GM23338 (cell line): ENCODE results near the gene TRIM72. TPM values are rescaled to one million over a fixed set of nuclear protein-coding genes. Genes with fewer than 3 reads are reported as not detected.

Source experiments
- ATAC-seq: fragments of 200-7000 bp; cut with Tn5 transposase; 3 replicates; pipeline ENCODE4 v1.9.1; 2020
- DNase-seq: peaks from one replicate; pipeline ENCODE4 v3.0.0-alpha.2; 2015; ENCODE audit warnings: low spot score
- H2AFZ ChIP-seq: fragments of 200-600 bp; sonication (generic); 2 replicates; pipeline ENCODE4 v1.8.0; 2016; ENCODE audit warnings: antibody characterized with exemption, mild to moderate bottlenecking, moderate library complexity
- H3F3A ChIP-seq: fragments of 200-600 bp; sonication (generic); replicated peaks from 2 replicates; pipeline ENCODE4 v1.8.0; 2017; ENCODE audit warnings: antibody characterized with exemption, mixed run types, low read depth
- H3K27ac ChIP-seq: fragments of 200-600 bp; sonication (generic); 2 replicates; pipeline ENCODE4 v1.6.1; 2016; ENCODE audit warnings: low read depth
- H3K27me3 ChIP-seq: fragments of 200-600 bp; sonication (generic); 2 replicates; pipeline ENCODE4 v1.8.0; 2016; ENCODE audit warnings: mild to moderate bottlenecking, mixed run types, moderate library complexity; ENCODE audit not compliant: insufficient read depth
- H3K36me3 ChIP-seq: fragments of 200-600 bp; sonication (generic); 2 replicates; pipeline ENCODE4 v1.8.0; 2016; ENCODE audit warnings: mild to moderate bottlenecking; ENCODE audit not compliant: insufficient read depth
- H3K4me1 ChIP-seq: fragments of 200-600 bp; sonication (generic); 2 replicates; pipeline ENCODE4 v1.8.0; 2016; ENCODE audit warnings: mild to moderate bottlenecking, moderate library complexity; ENCODE audit not compliant: insufficient read depth
- H3K4me2 ChIP-seq: fragments of 200-600 bp; sonication (generic); 2 replicates; pipeline ENCODE4 v1.7.1; 2017; ENCODE audit warnings: mixed run types
- H3K4me3 ChIP-seq: fragments of 200-600 bp; sonication (generic); 2 replicates; pipeline ENCODE4 v1.6.1; 2016; ENCODE audit warnings: mixed run types
- H3K79me2 ChIP-seq: fragments of 200-600 bp; sonication (generic); replicated peaks from 2 replicates; pipeline ENCODE4 v1.8.0; 2017; ENCODE audit warnings: mild to moderate bottlenecking; ENCODE audit not compliant: insufficient read depth
- H3K9me2 ChIP-seq: fragments of 200-600 bp; sonication (generic); 2 replicates; pipeline ENCODE4 v1.8.0; 2017; ENCODE audit not compliant: insufficient read depth
- H4K20me1 ChIP-seq: fragments of 200-600 bp; sonication (generic); replicated peaks from 2 replicates; pipeline ENCODE4 v1.8.0; 2017; ENCODE audit warnings: mild to moderate bottlenecking; ENCODE audit not compliant: insufficient read depth
- H3K27ac Mint-ChIP-seq: 2 replicates; pipeline ENCODE4 v1.8.0; 2020; ENCODE audit warnings: inconsistent platforms, mild to moderate bottlenecking, moderate library complexity, mixed read lengths
- H3K27me3 Mint-ChIP-seq: 3 replicates; pipeline ENCODE4 v1.8.0; 2022; ENCODE audit warnings: low read depth, mild to moderate bottlenecking, moderate library complexity, mixed read lengths, inconsistent platforms; ENCODE audit not compliant: insufficient read depth, poor library complexity
- H3K36me3 Mint-ChIP-seq: 3 replicates; pipeline ENCODE4 v1.8.0; 2021; ENCODE audit warnings: low read depth, mild to moderate bottlenecking, inconsistent platforms, moderate library complexity, mixed read lengths
- H3K4me1 Mint-ChIP-seq: 3 replicates; pipeline ENCODE4 v1.8.0; 2020; ENCODE audit warnings: mild to moderate bottlenecking, inconsistent platforms, mixed read lengths
- H3K4me3 Mint-ChIP-seq: 3 replicates; pipeline ENCODE4 v1.8.0; 2021; ENCODE audit warnings: moderate library complexity, mild to moderate bottlenecking, inconsistent platforms, mixed read lengths
- H3K9me3 Mint-ChIP-seq: 3 replicates; pipeline ENCODE4 v1.8.0; 2020; ENCODE audit warnings: moderate library complexity, mild to moderate bottlenecking, inconsistent platforms, mixed read lengths
- CREB1 ChIP-seq: fragments of 250-450 bp; sonication (Bioruptor Pico); IDR thresholded peaks from 2 replicates; pipeline ENCODE4 v1.5.0; 2020; ENCODE audit warnings: low read depth, mild to moderate bottlenecking, moderate library complexity
- CTCF ChIP-seq, 2 experiments: fragments of 200-600 bp in 1 of 2; sonication (generic) in 1 of 2; conservative IDR thresholded peaks; 2 replicates each; pipeline versions ENCODE4 v1.5.1 to v1.6.1; 2016 to 2017; ENCODE audit warnings: antibody characterized with exemption in 2 of 2, low read depth in 2 of 2, mild to moderate bottlenecking in 2 of 2, moderate library complexity in 1 of 2
- ETS1 ChIP-seq: IDR thresholded peaks from 2 replicates; pipeline ENCODE4 v1.6.1; 2016; ENCODE audit warnings: antibody characterized with exemption
- EZH2 ChIP-seq: fragments of 200-600 bp; sonication (generic); IDR thresholded peaks from one replicate; pipeline ENCODE4 v1.8.0; 2017; ENCODE audit warnings: antibody characterized with exemption, mild to moderate bottlenecking, low read depth; ENCODE audit not compliant: unreplicated experiment
- EZH2phosphoT487 ChIP-seq: fragments of 200-600 bp; sonication (generic); IDR thresholded peaks from one replicate; pipeline ENCODE4 v1.8.1; 2018; ENCODE audit warnings: antibody characterized with exemption; ENCODE audit not compliant: unreplicated experiment
- JUNB ChIP-seq: IDR thresholded peaks from one replicate; pipeline ENCODE4 v1.6.1; 2016; ENCODE audit warnings: antibody characterized with exemption; ENCODE audit not compliant: unreplicated experiment
- NANOG ChIP-seq: IDR thresholded peaks from 2 replicates; pipeline ENCODE4 v1.6.1; 2016; ENCODE audit warnings: antibody characterized with exemption, borderline replicate concordance
- POLR2AphosphoS5 ChIP-seq: IDR thresholded peaks from 2 replicates; pipeline ENCODE4 v1.6.1; 2016; ENCODE audit warnings: antibody characterized with exemption, low read depth
- REST ChIP-seq: IDR thresholded peaks from one replicate; pipeline ENCODE4 v1.6.1; 2018; ENCODE audit warnings: antibody characterized with exemption; ENCODE audit not compliant: unreplicated experiment
- STAT1 ChIP-seq: IDR thresholded peaks from one replicate; pipeline ENCODE4 v1.6.1; 2016; ENCODE audit warnings: antibody characterized with exemption; ENCODE audit not compliant: unreplicated experiment
- ZNF114 ChIP-seq: fragments of 250-450 bp; sonication (Bioruptor Pico); IDR thresholded peaks from 2 replicates; pipeline ENCODE4 v1.5.0; 2020; ENCODE audit warnings: mild to moderate bottlenecking, moderate library complexity
- ZNF331 ChIP-seq: fragments of 250-450 bp; sonication (Bioruptor Pico); IDR thresholded peaks from 2 replicates; pipeline ENCODE4 v1.5.0; 2020; ENCODE audit warnings: low read depth, mild to moderate bottlenecking, moderate library complexity
- ZNF462 ChIP-seq: fragments of 250-450 bp; sonication (Bioruptor Pico); IDR thresholded peaks from 2 replicates; pipeline ENCODE4 v1.5.0; 2020; ENCODE audit warnings: mild to moderate bottlenecking, moderate library complexity
- polyA plus RNA-seq: library from polyadenylated mRNA; unstranded; fragments of >200 nt; fragmentation: Nextera tagmentation; extraction: Ambion mirVana; gene quantifications from 2 replicates; pipeline ENCODE4 v1.2.1, GENCODE V29; 2016
- total RNA-seq: library from RNA; depleted of rRNA; stranded (reverse); fragments of >200 nt; shearing (Covaris generic); gene quantifications from 2 replicates; pipeline ENCODE4 v1.2.3, GENCODE V29; 2014

Gene TRIM72
- total and polyA plus RNA-seq, 2 experiments from 2014 or later: 0.81 to 1.3 TPM

GRCh38 chr16:31248344-31248743, 34.4 kb downstream of the TRIM72 start:
- Histone ChIP-seq H3K79me2 (no peaks in the 10 kb centered on the region), H3K4me3 (no peak overlapping the region), H3F3A (no peaks in the 10 kb centered on the region; the same call in 1 of the 2 replicates), H3K4me1 (peaks cover 15% of the 10 kb centered on the region), H3K27me3 (no peaks in the 10 kb centered on the region), H2AFZ (no peak overlapping the region; the same call in 1 of the 2 replicates), H3K27ac (no peak overlapping the region), H3K36me3 (no peaks in the 10 kb centered on the region), H3K4me2 (no peak overlapping the region), H4K20me1 (no peaks in the 10 kb centered on the region), H3K9me2 (0 out of 2 replicates have a peak, but pooled peaks cover 3% of the 10 kb centered on the region)
- H3K27ac Mint-ChIP-seq: no peak overlapping the region
- TF ChIP-seq REST (no peak), JUNB (no peak), ZNF114 (CRISPR knock-in tag) (no peak), EZH2phosphoT487 (no peak), ZNF331 (no peak), EZH2 (no peak), CTCF (conservative IDR thresholded peaks at IDR 0.05; ENCODE audit: low read depth in 2 of 2) (no peak), POLR2AphosphoS5 (no peak), CREB1 (CRISPR knock-in tag) (no peak), NANOG (no peak), ZNF462 (CRISPR knock-in tag) (no peak), ETS1 (no peak), STAT1 (no peak)
- peaks cover 4% of the 10 kb centered on the region for H3K27me3 Mint-ChIP-seq
- no peaks in the 10 kb centered on the region; the same call in 2 of the 3 replicates for H3K9me3 Mint-ChIP-seq
- peaks cover 25% of the 10 kb centered on the region for H3K4me1 Mint-ChIP-seq
- DNase-seq (no peak), ATAC-seq (no peak)
- no peaks in the 10 kb centered on the region for H3K36me3 Mint-ChIP-seq
- H3K4me3 Mint-ChIP-seq: no peak overlapping the region
